ENCODE measurements around the gene ANO6.

GRCh38 chr12:45348986-45349385 lies 133.1 kb downstream of the ANO6 start:
- TF ChIP-seq, protein P1, sequence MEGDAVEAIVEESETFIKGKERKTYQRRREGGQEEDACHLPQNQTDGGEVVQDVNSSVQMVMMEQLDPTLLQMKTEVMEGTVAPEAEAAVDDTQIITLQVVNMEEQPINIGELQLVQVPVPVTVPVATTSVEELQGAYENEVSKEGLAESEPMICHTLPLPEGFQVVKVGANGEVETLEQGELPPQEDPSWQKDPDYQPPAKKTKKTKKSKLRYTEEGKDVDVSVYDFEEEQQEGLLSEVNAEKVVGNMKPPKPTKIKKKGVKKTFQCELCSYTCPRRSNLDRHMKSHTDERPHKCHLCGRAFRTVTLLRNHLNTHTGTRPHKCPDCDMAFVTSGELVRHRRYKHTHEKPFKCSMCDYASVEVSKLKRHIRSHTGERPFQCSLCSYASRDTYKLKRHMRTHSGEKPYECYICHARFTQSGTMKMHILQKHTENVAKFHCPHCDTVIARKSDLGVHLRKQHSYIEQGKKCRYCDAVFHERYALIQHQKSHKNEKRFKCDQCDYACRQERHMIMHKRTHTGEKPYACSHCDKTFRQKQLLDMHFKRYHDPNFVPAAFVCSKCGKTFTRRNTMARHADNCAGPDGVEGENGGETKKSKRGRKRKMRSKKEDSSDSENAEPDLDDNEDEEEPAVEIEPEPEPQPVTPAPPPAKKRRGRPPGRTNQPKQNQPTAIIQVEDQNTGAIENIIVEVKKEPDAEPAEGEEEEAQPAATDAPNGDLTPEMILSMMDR (IDR thresholded peaks at IDR 0.05 in 8 of 11, conservative IDR thresholded peaks at IDR 0.05 in 3 of 11) = no peak
- TF ChIP-seq POLR2A (IDR thresholded peaks at IDR 0.05) (no peak), POLR2AphosphoS5 (IDR thresholded peaks at IDR 0.05) (no peak)
